Erythroblast (primary cell): ENCODE measurements around the gene GPR153.

ENCODE experiments used
- GATA1 ChIP-seq: IDR thresholded peaks from 2 replicates; pipeline ENCODE4 v1.6.1; 2011; ENCODE audit warnings: low read depth, mild to moderate bottlenecking, control low read depth, low read length, moderate library complexity
- POLR2A ChIP-seq: IDR thresholded peaks from 2 replicates; pipeline ENCODE4 v1.6.1; 2011; ENCODE audit warnings: mild to moderate bottlenecking, low read length

GRCh38 chr1:6257541-6258069 lies 3.3 kb downstream of the GPR153 start:
- TF ChIP-seq POLR2A (no peak), GATA1 (no peak)
